Panc1 (cell line): Measurements from ENCODE around the gene TWF2. TPM values are rescaled to one million over a fixed set of nuclear protein-coding genes. Genes with fewer than 3 reads are reported as not detected.

Experiments
- ATAC-seq: fragments of 200-7000 bp; cut with Tn5 transposase; 2 replicates; pipeline ENCODE4 v1.9.1; 2020; ENCODE audit warnings: mild to moderate bottlenecking, moderate library complexity
- BruUV-seq: library from RNA; stranded (reverse); fragments of 400-500 nt; replicated peaks from 2 replicates; lab custom pipeline; 2021; lab: Mats Ljungman, UMichigan
- CTCF ChIA-PET: fragments of 300-600 bp; sonication (Branson Sonifier 250); formaldehyde crosslinking; loops from one replicate; lab custom pipeline; 2022; ENCODE audit warnings: antibody characterized with exemption; lab: Charles Lee
- POLR2A ChIA-PET: fragments of 300-600 bp; sonication (Branson Sonifier 250); formaldehyde crosslinking; loops from one replicate; lab custom pipeline; 2022; ENCODE audit warnings: antibody characterized with exemption; lab: Charles Lee
- DNase-seq: peaks from one replicate; pipeline ENCODE4 v3.0.0-alpha.2; 2010; ENCODE audit warnings: low read depth, low spot score
- H3K27ac ChIP-seq: 2 replicates; pipeline ENCODE4 v1.5.1; 2011; ENCODE audit warnings: mild to moderate bottlenecking, low read length, inconsistent platforms
- H3K27me3 ChIP-seq: fragments of 200-500 bp; sonication (Bioruptor generic); 2 replicates; pipeline ENCODE4 v1.6.0; 2014; ENCODE audit warnings: low read length, inconsistent platforms; ENCODE audit not compliant: control insufficient read depth, insufficient read depth
- H3K36me3 ChIP-seq: fragments of 200-500 bp; sonication (Bioruptor generic); 2 replicates; pipeline ENCODE4 v1.5.1; 2014; ENCODE audit warnings: inconsistent platforms, mild to moderate bottlenecking, low read length, moderate library complexity; ENCODE audit not compliant: control insufficient read depth, insufficient read depth
- H3K4me1 ChIP-seq: 2 replicates; pipeline ENCODE4 v1.5.1; 2011; ENCODE audit warnings: inconsistent platforms, mild to moderate bottlenecking, low read length, moderate library complexity; ENCODE audit not compliant: control insufficient read depth, insufficient read depth
- H3K4me3 ChIP-seq, 2 experiments: 2 replicates each; pipeline ENCODE4 v1.5.1; 2011 to 2012; ENCODE audit warnings: low read depth in 2 of 2, low read length in 2 of 2, mild to moderate bottlenecking in 2 of 2, inconsistent platforms in 1 of 2, moderate library complexity in 1 of 2
- H3K9me3 ChIP-seq: fragments of 200-500 bp; sonication (Bioruptor generic); 2 replicates; pipeline ENCODE4 v1.5.1; 2014; ENCODE audit warnings: low read depth, mild to moderate bottlenecking, inconsistent platforms, low read length, moderate library complexity; ENCODE audit not compliant: control insufficient read depth, insufficient read depth
- CTCF ChIP-seq: fragments of 450-650 bp; IDR thresholded peaks from 2 replicates; pipeline ENCODE4 v1.5.1; 2017; ENCODE audit warnings: mild to moderate bottlenecking
- POLR2AphosphoS5 ChIP-seq: IDR thresholded peaks from 2 replicates; pipeline ENCODE4 v1.6.1; 2012; ENCODE audit warnings: mild to moderate bottlenecking, low read depth, low read length, moderate library complexity
- REST ChIP-seq, 2 experiments: IDR thresholded peaks; 2 replicates each; pipeline ENCODE4 v1.6.1; 2011 to 2012; ENCODE audit warnings: low read depth in 2 of 2, control low read depth in 1 of 2, low read length in 1 of 2, mild to moderate bottlenecking in 1 of 2, moderate library complexity in 1 of 2; ENCODE audit not compliant: insufficient read depth in 1 of 2
- SIN3A ChIP-seq: IDR thresholded peaks from 2 replicates; pipeline ENCODE4 v1.6.1; 2012; ENCODE audit warnings: low read depth, mild to moderate bottlenecking, low read length, moderate library complexity, borderline replicate concordance; ENCODE audit not compliant: insufficient read depth
- TCF7L2 ChIP-seq: IDR thresholded peaks from 2 replicates; pipeline ENCODE4 v1.6.1; 2011; ENCODE audit warnings: mild to moderate bottlenecking, low read depth, low read length, inconsistent platforms
- in situ Hi-C: cut with HindIII; loops from 2 replicates; pipeline ENCODE4 v1.10.0; 2016; ENCODE audit warnings: low sequenced_read_pairs, low pct_unique_long_range_greater_than_20kb
- intact Hi-C: fragments of 100-400 bp; cut with micrococcal nuclease; formaldehyde crosslinking; loops from one replicate; pipeline ENCODE4 v1.10.0; 2022; ENCODE audit not compliant: unreplicated experiment
- microRNA-seq: library from miRNA; unstranded; fragments of <30 nt; microRNA quantifications from one replicate; pipeline ENCODE4 v1.1.0, GENCODE V29; 2020; ENCODE audit not compliant: unreplicated experiment
- total RNA-seq: library from RNA; stranded (reverse); gene quantifications from one replicate; pipeline ENCODE4 v1.2.1, GENCODE V29; 2021; ENCODE audit not compliant: unreplicated experiment

Gene TWF2
- total RNA-seq, 1 experiment from 2014 or later = 51.9 TPM

GRCh38 chr3:52182196-52182595 lies 56.8 kb downstream of the TWF2 start:
- no peak for DNase-seq
- ChIA-PET CTCF (no interaction called here), POLR2A (no interaction called here)
- Histone ChIP-seq H3K36me3 (no peaks in the 10 kb centered on the region), H3K4me3 (no peak overlapping the region), H3K4me1 (no peaks in the 10 kb centered on the region), H3K27me3 (no peaks in the 10 kb centered on the region), H3K27ac (no peak overlapping the region), H3K9me3 (no peaks in the 10 kb centered on the region)
- TF ChIP-seq REST (IDR thresholded peaks at IDR 0.05; ENCODE audit: insufficient read depth in 1 of 2, low read depth in 2 of 2, low read length in 1 of 2) = no peak
- TF ChIP-seq CTCF = no peak
- no peak for TF ChIP-seq SIN3A
- no peak for TF ChIP-seq POLR2AphosphoS5
- TF ChIP-seq TCF7L2 = no peak
- intact Hi-C loops = no loop called here
- BruUV-seq = no TSS peak
- ATAC-seq = no peak
- in situ Hi-C loops = no loop called here

- no peaks in the 10 kb centered on the region for H3K36me3 ChIP-seq
- H3K27me3 ChIP-seq = no peaks in the 10 kb centered on the region
- POLR2A ChIA-PET = no interaction called here
- no peak overlapping the region for H3K4me3 ChIP-seq
- intact Hi-C loops (no loop called here), in situ Hi-C loops (no loop called here)
- no peaks in the 10 kb centered on the region for H3K4me1 ChIP-seq
- no peak overlapping the region for H3K27ac ChIP-seq
- CTCF ChIA-PET = no interaction called here
- H3K9me3 ChIP-seq = no peaks in the 10 kb centered on the region
- DNase-seq (no peak), ATAC-seq (no peak)
- BruUV-seq = no TSS peak
- TF ChIP-seq POLR2AphosphoS5 (no peak), SIN3A (no peak), TCF7L2 (no peak), REST (IDR thresholded peaks at IDR 0.05; ENCODE audit: insufficient read depth in 1 of 2, low read depth in 2 of 2, low read length in 1 of 2) (no peak), CTCF (no peak)
These were observed 57.4 kb downstream of the TWF2 start for GRCh38 chr3:52181543-52181942.

Small RNAs within 50 kb of the gene (microRNA-seq; reads per million reads assigned to microRNA genes)
- 39,158 reads per million, percentile 100 among the genes with 10 or more reads in this experiment for gene MIRLET7G

Other genes with a start within 250 kb of the TWF2 start
- gene RPL29, start 243.3 kb downstream of the TWF2 start, total RNA-seq = 696 TPM
- gene DUSP7, start 182.6 kb downstream of the TWF2 start, total RNA-seq = 13.1 TPM
- 25.7 TPM for gene POC1A, start 84.7 kb downstream of the TWF2 start, total RNA-seq
- 89.4 TPM for gene ALAS1, start 41.0 kb downstream of the TWF2 start, total RNA-seq
- gene TLR9, start 13.5 kb downstream of the TWF2 start, total RNA-seq = not detected
- 9.7 TPM for gene PPM1M, start 6.6 kb upstream of the TWF2 start, total RNA-seq
- gene WDR82, start 39.5 kb upstream of the TWF2 start, total RNA-seq = 57.9 TPM
- gene GLYCTK, start 48.7 kb upstream of the TWF2 start, total RNA-seq = 6.5 TPM
- 2.4 TPM for gene DNAH1, start 77.2 kb upstream of the TWF2 start, total RNA-seq
- gene BAP1, start 170.8 kb upstream of the TWF2 start, total RNA-seq = 69.6 TPM
- gene PHF7, start 171.5 kb upstream of the TWF2 start, total RNA-seq = 12.0 TPM
- 1.6 TPM for gene SEMA3G, start 205.9 kb upstream of the TWF2 start, total RNA-seq
- gene TNNC1, start 214.9 kb upstream of the TWF2 start, total RNA-seq = 5.2 TPM
- gene NISCH, start 216.4 kb upstream of the TWF2 start, total RNA-seq = 63.4 TPM